Parathyroid adenoma (tissue), 2 donors: ENCODE measurements around the gene SUPT3H.

Experiments
- H2AFZ ChIP-seq: fragments of 300-600 bp; sonication (generic); one replicate; pipeline ENCODE4 v1.7.0; 2017; ENCODE audit warnings: antibody characterized with exemption, mild to moderate bottlenecking
- H3K27ac ChIP-seq: fragments of 300-600 bp; sonication (generic); one replicate; pipeline ENCODE4 v1.7.0; 2017
- H3K27me3 ChIP-seq: fragments of 300-600 bp; sonication (generic); one replicate; pipeline ENCODE4 v1.7.0; 2017; ENCODE audit warnings: low read length; ENCODE audit not compliant: control insufficient read depth, insufficient read depth
- H3K36me3 ChIP-seq: fragments of 300-600 bp; sonication (generic); one replicate; pipeline ENCODE4 v1.7.0; 2017; ENCODE audit warnings: low read length; ENCODE audit not compliant: control insufficient read depth, insufficient read depth
- H3K4me1 ChIP-seq: fragments of 300-600 bp; sonication (generic); one replicate; pipeline ENCODE4 v1.7.0; 2017; ENCODE audit warnings: control low read depth
- H3K4me2 ChIP-seq: fragments of 300-600 bp; sonication (generic); one replicate; pipeline ENCODE4 v1.7.0; 2017; ENCODE audit warnings: low read length
- H3K4me3 ChIP-seq: fragments of 300-600 bp; sonication (generic); one replicate; pipeline ENCODE4 v1.7.0; 2017; ENCODE audit warnings: low read depth, low read length
- H3K79me2 ChIP-seq: fragments of 300-600 bp; sonication (generic); one replicate; pipeline ENCODE4 v1.7.0; 2017; ENCODE audit warnings: control low read depth
- H3K9ac ChIP-seq: fragments of 300-600 bp; sonication (generic); one replicate; pipeline ENCODE4 v1.7.0; 2017; ENCODE audit warnings: mild to moderate bottlenecking
- H3K9me3 ChIP-seq: fragments of 300-600 bp; sonication (generic); one replicate; pipeline ENCODE4 v1.7.0; 2017; ENCODE audit warnings: low read length; ENCODE audit not compliant: control insufficient read depth
- TF ChIP-seq, protein P1 (sequence below): fragments of 300-600 bp; sonication (generic); IDR thresholded peaks from one replicate; pipeline ENCODE4 v1.7.0; 2017; ENCODE audit warnings: antibody characterized with exemption, mild to moderate bottlenecking
- donor health status: primary hyperparathyroidism.

The SUPT3H gene

DNA sequence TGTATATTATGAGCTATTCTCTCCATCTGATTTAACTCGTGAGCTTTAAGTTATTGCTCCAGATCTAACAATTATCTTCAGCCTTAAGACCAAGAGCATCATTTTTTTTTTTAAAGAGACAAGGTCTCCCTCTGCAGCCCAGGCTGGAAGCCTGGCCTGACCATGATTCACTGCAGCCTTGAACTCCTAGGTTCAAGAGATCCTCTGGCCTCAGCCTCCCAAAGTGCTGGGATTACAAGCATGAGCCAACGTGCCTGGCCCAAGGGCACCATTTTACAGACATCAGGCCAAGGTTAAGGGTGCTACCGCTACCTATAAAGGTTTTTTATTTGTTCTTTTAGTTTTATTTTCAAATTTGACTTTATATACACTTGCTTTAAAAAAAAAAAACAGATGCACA is 2.3 kb downstream of the SUPT3H start:
- Histone ChIP-seq H3K36me3 (no peaks in the 10 kb centered on the region), H3K27me3 (no peaks in the 10 kb centered on the region), H2AFZ (no peak overlapping the region), H3K4me1 (no peaks in the 10 kb centered on the region), H3K79me2 (no peaks in the 10 kb centered on the region), H3K4me2 (no peak overlapping the region), H3K4me3 (no peak overlapping the region), H3K9ac (no peak overlapping the region), H3K9me3 (no peaks in the 10 kb centered on the region), H3K27ac (no peak overlapping the region)
- TF ChIP-seq, protein P1, sequence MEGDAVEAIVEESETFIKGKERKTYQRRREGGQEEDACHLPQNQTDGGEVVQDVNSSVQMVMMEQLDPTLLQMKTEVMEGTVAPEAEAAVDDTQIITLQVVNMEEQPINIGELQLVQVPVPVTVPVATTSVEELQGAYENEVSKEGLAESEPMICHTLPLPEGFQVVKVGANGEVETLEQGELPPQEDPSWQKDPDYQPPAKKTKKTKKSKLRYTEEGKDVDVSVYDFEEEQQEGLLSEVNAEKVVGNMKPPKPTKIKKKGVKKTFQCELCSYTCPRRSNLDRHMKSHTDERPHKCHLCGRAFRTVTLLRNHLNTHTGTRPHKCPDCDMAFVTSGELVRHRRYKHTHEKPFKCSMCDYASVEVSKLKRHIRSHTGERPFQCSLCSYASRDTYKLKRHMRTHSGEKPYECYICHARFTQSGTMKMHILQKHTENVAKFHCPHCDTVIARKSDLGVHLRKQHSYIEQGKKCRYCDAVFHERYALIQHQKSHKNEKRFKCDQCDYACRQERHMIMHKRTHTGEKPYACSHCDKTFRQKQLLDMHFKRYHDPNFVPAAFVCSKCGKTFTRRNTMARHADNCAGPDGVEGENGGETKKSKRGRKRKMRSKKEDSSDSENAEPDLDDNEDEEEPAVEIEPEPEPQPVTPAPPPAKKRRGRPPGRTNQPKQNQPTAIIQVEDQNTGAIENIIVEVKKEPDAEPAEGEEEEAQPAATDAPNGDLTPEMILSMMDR: no peak

DNA sequence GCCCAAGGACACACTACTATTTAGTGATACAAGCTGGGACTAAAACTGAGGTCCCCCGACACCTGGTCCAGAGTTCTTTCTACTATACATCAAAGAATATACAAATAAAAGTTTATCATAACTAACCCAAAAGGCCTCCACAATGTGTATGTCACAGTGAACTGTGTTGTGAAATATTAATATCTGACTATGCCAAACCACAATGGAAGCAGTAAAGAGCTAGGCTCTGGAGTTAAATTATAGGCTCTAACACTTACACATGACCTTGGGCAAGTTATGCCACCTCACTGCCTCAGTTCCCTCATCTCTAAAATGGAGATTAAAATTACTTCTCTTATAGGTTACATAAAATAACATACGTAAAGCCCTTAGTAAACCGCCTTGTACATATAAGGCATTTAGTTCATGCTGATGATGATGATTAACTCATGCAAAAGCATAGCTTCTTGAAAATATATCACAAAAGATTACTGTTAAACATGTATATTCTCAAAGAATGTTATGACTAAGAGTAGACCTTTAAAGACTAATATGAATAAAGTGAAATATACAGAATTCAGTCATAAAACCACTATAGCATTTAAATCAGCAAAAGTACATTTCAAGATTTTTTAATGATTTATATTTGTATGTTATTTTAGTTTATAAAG is 5.7 kb downstream of the SUPT3H start:
- H3K9ac ChIP-seq: no peak overlapping the region
- H3K27me3 ChIP-seq: no peaks in the 10 kb centered on the region
- H2AFZ ChIP-seq: no peak overlapping the region
- no peaks in the 10 kb centered on the region for H3K9me3 ChIP-seq
- TF ChIP-seq, protein P1: no peak
- H3K4me1 ChIP-seq: no peaks in the 10 kb centered on the region
- no peak overlapping the region for H3K4me2 ChIP-seq
- no peak overlapping the region for H3K4me3 ChIP-seq
- H3K36me3 ChIP-seq: no peaks in the 10 kb centered on the region
- no peak overlapping the region for H3K27ac ChIP-seq
- no peaks in the 10 kb centered on the region for H3K79me2 ChIP-seq

DNA sequence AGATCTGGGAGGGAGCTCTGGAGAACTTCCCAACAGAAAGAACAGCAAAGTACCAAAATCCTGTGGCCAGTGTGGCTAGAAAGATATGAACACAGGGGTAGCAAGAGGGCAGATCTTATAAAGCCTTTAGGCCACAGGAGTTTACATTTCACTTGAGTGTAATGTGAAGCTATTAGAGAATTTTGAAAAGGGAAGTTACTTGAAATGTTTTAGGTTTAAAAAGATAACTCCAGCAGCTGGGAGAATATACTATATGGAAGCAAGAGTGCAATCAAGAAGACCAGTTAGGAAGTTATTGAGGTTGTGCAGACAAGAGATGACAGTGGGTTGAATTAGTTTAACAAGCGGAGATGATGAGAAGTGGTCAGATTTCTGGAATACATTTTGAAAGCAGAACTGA is 7.9 kb downstream of the SUPT3H start:
- Histone ChIP-seq H3K36me3 (no peaks in the 10 kb centered on the region), H3K27ac (no peak overlapping the region), H3K4me2 (no peak overlapping the region), H3K4me1 (no peaks in the 10 kb centered on the region), H3K9ac (no peak overlapping the region), H3K79me2 (no peaks in the 10 kb centered on the region), H3K4me3 (no peak overlapping the region), H3K27me3 (no peaks in the 10 kb centered on the region), H2AFZ (no peak overlapping the region), H3K9me3 (no peaks in the 10 kb centered on the region)
- TF ChIP-seq, protein P1: no peak

DNA sequence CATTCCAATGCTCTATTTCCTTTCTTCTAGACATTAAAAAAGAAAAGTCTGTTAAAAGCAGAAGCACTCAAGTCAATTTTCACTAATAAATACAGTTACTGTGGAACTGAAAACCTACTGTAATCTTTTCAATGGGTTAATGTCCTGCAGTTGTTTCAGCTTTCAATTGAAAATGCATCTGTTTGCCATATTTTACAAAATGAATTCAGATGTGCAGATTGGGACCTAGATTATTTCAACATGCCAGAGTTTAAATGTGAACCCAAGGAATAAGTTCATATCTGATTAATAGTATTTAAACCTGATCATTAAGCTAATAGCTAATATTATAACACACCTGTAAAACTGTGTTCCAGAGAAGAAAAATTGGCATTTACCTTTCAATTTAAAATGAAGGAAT is 9.7 kb downstream of the SUPT3H start:
- Histone ChIP-seq H3K9ac (no peak overlapping the region), H3K27me3 (no peaks in the 10 kb centered on the region), H3K27ac (no peak overlapping the region), H2AFZ (no peak overlapping the region), H3K9me3 (no peaks in the 10 kb centered on the region), H3K79me2 (no peaks in the 10 kb centered on the region), H3K4me1 (no peaks in the 10 kb centered on the region), H3K4me3 (no peak overlapping the region), H3K36me3 (no peaks in the 10 kb centered on the region), H3K4me2 (no peak overlapping the region)
- TF ChIP-seq, protein P1: no peak

DNA sequence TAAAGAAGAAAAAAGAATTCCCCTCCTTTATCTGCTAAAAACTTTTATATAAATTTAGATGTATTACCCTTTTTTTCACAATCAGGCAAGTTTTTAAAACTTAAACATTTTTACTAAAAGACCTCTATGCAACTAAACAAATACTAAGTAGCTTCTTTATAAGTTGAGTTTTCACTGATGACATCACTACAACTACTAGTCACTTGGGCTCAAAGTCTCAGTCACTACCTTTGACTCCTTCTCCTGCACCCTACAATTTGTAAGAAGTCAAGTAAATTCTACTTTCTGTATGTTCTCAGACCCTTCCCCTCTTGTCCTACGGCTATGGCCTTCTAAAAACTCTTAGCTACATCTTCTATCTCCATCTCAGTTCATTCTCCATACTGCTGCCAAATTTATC is 11.2 kb downstream of the SUPT3H start:
- TF ChIP-seq, protein P1: no peak
- no peaks in the 10 kb centered on the region for H3K79me2 ChIP-seq
- H2AFZ ChIP-seq: no peak overlapping the region

More for the DNA sequence above, 11.2 kb downstream of the SUPT3H start:
- no peak overlapping the region for H3K9ac ChIP-seq
- no peak overlapping the region for H3K4me2 ChIP-seq
- H3K4me3 ChIP-seq: no peak overlapping the region
- H3K9me3 ChIP-seq: no peaks in the 10 kb centered on the region
- no peak overlapping the region for H3K27ac ChIP-seq
- H3K27me3 ChIP-seq: no peaks in the 10 kb centered on the region
- H3K36me3 ChIP-seq: no peaks in the 10 kb centered on the region
- no peaks in the 10 kb centered on the region for H3K4me1 ChIP-seq
